H9 (cell line): ENCODE data around the gene GPR176. TPM values are rescaled to one million over a fixed set of nuclear protein-coding genes. Genes with fewer than 3 reads are reported as not detected.
A peak's percentile ranks its signal among the peaks of the same experiment; 100 is the strongest.

Source experiments
- DNase-seq: peaks from one replicate; pipeline ENCODE4 v3.0.0-alpha.2; 2017
- H2AFZ ChIP-seq: one replicate; pipeline ENCODE4 v1.6.1; 2013; ENCODE audit warnings: mild to moderate bottlenecking, low read length, control low read depth, moderate library complexity
- H2AK5ac ChIP-seq: 2 replicates; pipeline ENCODE4 v1.6.1; 2013; ENCODE audit warnings: low read length, control low read depth, mixed read lengths; ENCODE audit not compliant: insufficient read length
- H2BK120ac ChIP-seq: one replicate; pipeline ENCODE4 v1.6.1; 2013; ENCODE audit warnings: low read depth, mild to moderate bottlenecking, low read length, control low read depth, inconsistent platforms; ENCODE audit not compliant: poor library complexity, severe bottlenecking
- H2BK12ac ChIP-seq: 2 replicates; pipeline ENCODE4 v1.6.1; 2013; ENCODE audit warnings: low read length, control low read depth, mixed read lengths, low read depth; ENCODE audit not compliant: insufficient read length
- H2BK15ac ChIP-seq: 2 replicates; pipeline ENCODE4 v1.6.1; 2013; ENCODE audit warnings: low read depth, low read length, control low read depth
- H2BK20ac ChIP-seq: one replicate; pipeline ENCODE4 v1.6.1; 2013; ENCODE audit warnings: low read depth, mild to moderate bottlenecking, low read length, control low read depth, inconsistent platforms; ENCODE audit not compliant: poor library complexity, severe bottlenecking
- H2BK5ac ChIP-seq: 2 replicates; pipeline ENCODE4 v1.6.1; 2013; ENCODE audit warnings: low read length, control low read depth, mixed read lengths; ENCODE audit not compliant: insufficient read length
- H3K14ac ChIP-seq: 2 replicates; pipeline ENCODE4 v1.6.1; 2013; ENCODE audit warnings: low read length, control low read depth; ENCODE audit not compliant: insufficient read depth
- H3K18ac ChIP-seq: 2 replicates; pipeline ENCODE4 v1.6.1; 2013; ENCODE audit warnings: low read depth, mild to moderate bottlenecking, mixed read lengths, low read length, control low read depth; ENCODE audit not compliant: insufficient read length
- H3K23ac ChIP-seq: 2 replicates; pipeline ENCODE4 v1.6.1; 2013; ENCODE audit warnings: low read length, control low read depth, mixed read lengths, low read depth; ENCODE audit not compliant: insufficient read length
- H3K23me2 ChIP-seq: 2 replicates; pipeline ENCODE4 v1.6.1; 2013; ENCODE audit warnings: low read depth, mild to moderate bottlenecking, mixed read lengths, low read length, control low read depth; ENCODE audit not compliant: insufficient read length, poor library complexity, severe bottlenecking
- H3K27ac ChIP-seq: 2 replicates; pipeline ENCODE4 v1.5.1; 2013; ENCODE audit warnings: low read length, control low read depth, mixed read lengths, low read depth; ENCODE audit not compliant: insufficient read length
- H3K27me3 ChIP-seq: 2 replicates; pipeline ENCODE4 v1.6.1; 2013; ENCODE audit warnings: low read length, control low read depth, inconsistent platforms; ENCODE audit not compliant: insufficient read depth
- H3K4ac ChIP-seq: 2 replicates; pipeline ENCODE4 v1.6.1; 2013; ENCODE audit warnings: low read depth, mild to moderate bottlenecking, control low read depth, inconsistent platforms, low read length, moderate library complexity
- H3K4me1 ChIP-seq: 2 replicates; pipeline ENCODE4 v1.6.1; 2013; ENCODE audit warnings: low read length, control low read depth, inconsistent platforms; ENCODE audit not compliant: insufficient read depth
- H3K4me2 ChIP-seq: 2 replicates; pipeline ENCODE4 v1.6.1; 2013; ENCODE audit warnings: low read length, control low read depth, mixed read lengths; ENCODE audit not compliant: insufficient read length, insufficient read depth
- H3K56ac ChIP-seq: 2 replicates; pipeline ENCODE4 v1.6.1; 2013; ENCODE audit warnings: low read depth, mild to moderate bottlenecking, mixed read lengths, low read length, control low read depth; ENCODE audit not compliant: insufficient read length
- H3K79me1 ChIP-seq: 2 replicates; pipeline ENCODE4 v1.6.1; 2013; ENCODE audit warnings: low read depth, mild to moderate bottlenecking, moderate library complexity, low read length, control low read depth, inconsistent platforms; ENCODE audit not compliant: insufficient read depth, poor library complexity, severe bottlenecking
- H3K79me2 ChIP-seq: 2 replicates; pipeline ENCODE4 v1.6.1; 2013; ENCODE audit warnings: low read length, control low read depth, inconsistent platforms; ENCODE audit not compliant: insufficient read depth
- H3K9ac ChIP-seq: 2 replicates; pipeline ENCODE4 v1.6.1; 2013; ENCODE audit warnings: low read length, control low read depth, mixed read lengths; ENCODE audit not compliant: insufficient read length; ENCODE audit errors: extremely low read depth
- H3K9me3 ChIP-seq: one replicate; pipeline ENCODE4 v1.6.1; 2013; ENCODE audit warnings: low read depth, low read length, inconsistent platforms; ENCODE audit not compliant: control insufficient read depth
- H3T11ph ChIP-seq: one replicate; pipeline ENCODE4 v1.6.1; 2013; ENCODE audit warnings: mild to moderate bottlenecking, low read length, control low read depth, inconsistent platforms
- H4K20me1 ChIP-seq: one replicate; pipeline ENCODE4 v1.6.1; 2013; ENCODE audit not compliant: control insufficient read depth, insufficient read length, insufficient read depth
- H4K5ac ChIP-seq: 2 replicates; pipeline ENCODE4 v1.6.1; 2013; ENCODE audit warnings: low read depth, mild to moderate bottlenecking, mixed read lengths, low read length, control low read depth; ENCODE audit not compliant: insufficient read length
- H4K8ac ChIP-seq: replicated peaks from 2 replicates; pipeline ENCODE4 v1.6.1; 2013; ENCODE audit warnings: low read length, control low read depth, mixed read lengths, low read depth; ENCODE audit not compliant: insufficient read length
- H4K91ac ChIP-seq: 2 replicates; pipeline ENCODE4 v1.6.1; 2013; ENCODE audit warnings: low read depth, mild to moderate bottlenecking, moderate library complexity, mixed read lengths, low read length, control low read depth; ENCODE audit not compliant: insufficient read length
- H3K27ac Mint-ChIP-seq, 3 experiments: 2 replicates in 2 of 3; 3 replicates in 1 of 3; pipeline ENCODE4 v1.8.0; 2020 to 2021; ENCODE audit warnings: mixed read lengths in 3 of 3, mild to moderate bottlenecking in 1 of 3, moderate library complexity in 1 of 3
- H3K27me3 Mint-ChIP-seq: 2 replicates; pipeline ENCODE4 v1.8.0; 2021; ENCODE audit warnings: low read depth, mild to moderate bottlenecking, moderate library complexity, mixed read lengths
- H3K36me3 Mint-ChIP-seq, 3 experiments: 2 replicates in 2 of 3; 3 replicates in 1 of 3; pipeline ENCODE4 v1.8.0; 2020 to 2021; ENCODE audit warnings: low read depth in 3 of 3, mixed read lengths in 3 of 3; ENCODE audit not compliant: insufficient read depth in 1 of 3
- H3K4me1 Mint-ChIP-seq, 2 experiments: 2 replicates each; pipeline ENCODE4 v1.8.0; 2020; ENCODE audit warnings: mixed read lengths in 2 of 2
- H3K4me3 Mint-ChIP-seq, 2 experiments: 2 replicates in 1 of 2; 3 replicates in 1 of 2; pipeline ENCODE4 v1.8.0; 2020 to 2021; ENCODE audit warnings: mild to moderate bottlenecking in 2 of 2, mixed read lengths in 2 of 2, moderate library complexity in 1 of 2
- H3K9me3 Mint-ChIP-seq, 2 experiments: 2 replicates in 1 of 2; 3 replicates in 1 of 2; pipeline ENCODE4 v1.8.0; 2020; ENCODE audit warnings: mild to moderate bottlenecking in 2 of 2, mixed read lengths in 2 of 2, moderate library complexity in 1 of 2
- WGBS: extraction: QIAGEN DNeasy Blood & Tissue Kit; methylation state at CpG from one replicate; pipeline ENCODE4 v1.1.7; 2013; ENCODE audit warnings: missing lambda C conversion rate, low lambda C conversion rate, mixed read lengths; ENCODE audit not compliant: insufficient read length; ENCODE audit errors: extremely low coverage; 5-methylcytosine and 5-hydroxymethylcytosine counted together
- total RNA-seq: library from RNA; stranded (reverse); gene quantifications from 2 replicates; pipeline ENCODE4 v1.2.1, GENCODE V29; 2021
- TF ChIP-seq, protein P1 (sequence below): fragments of 200-600 bp; sonication (generic); conservative IDR thresholded peaks from 3 replicates; pipeline ENCODE4 v1.8.0; 2021; ENCODE audit warnings: antibody characterized with exemption, mild to moderate bottlenecking

The GPR176 gene
- total RNA-seq, 1 experiment from 2014 or later, result 132 TPM

DNA sequence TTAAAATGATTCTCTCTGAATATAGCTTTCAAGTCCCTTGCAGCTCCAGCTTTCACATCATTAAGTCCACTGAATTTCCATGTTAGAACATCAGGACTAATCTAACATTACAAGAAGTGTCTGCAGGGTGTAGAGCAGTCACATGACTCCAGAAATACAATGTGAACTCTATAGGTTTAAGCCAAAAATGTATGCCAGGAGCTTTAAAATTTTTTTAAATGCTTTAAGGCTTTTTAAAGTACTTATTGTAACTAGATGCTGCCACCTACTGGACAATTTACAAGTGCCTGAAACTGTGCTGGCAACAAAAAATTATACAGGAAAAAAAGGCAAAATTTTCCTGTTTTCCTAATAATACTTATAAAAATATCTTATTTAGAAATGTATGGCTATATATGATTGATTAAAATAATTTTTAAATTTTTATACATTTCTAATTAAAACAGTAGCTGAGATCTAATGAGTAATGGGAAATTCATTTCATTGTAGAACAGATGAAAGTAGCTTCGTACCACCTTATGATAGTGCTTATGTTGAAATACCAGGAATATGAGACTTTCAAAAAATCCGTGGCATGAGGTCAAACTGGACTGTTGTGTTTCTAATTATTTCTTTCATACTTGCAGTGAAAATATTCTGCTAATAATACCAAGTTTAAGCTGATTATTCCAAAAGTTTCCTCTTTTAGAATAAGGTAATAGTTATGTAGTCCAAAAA is 163.1 kb downstream of the GPR176 start:
- no peak overlapping the region for H3K4ac ChIP-seq
- no peaks in the 10 kb centered on the region for H3K79me2 ChIP-seq
- no peak overlapping the region for H4K8ac ChIP-seq
- H2BK15ac ChIP-seq, result no peak overlapping the region
- no peak overlapping the region for H3K9ac ChIP-seq
- H3K79me1 ChIP-seq, result no peaks in the 10 kb centered on the region
- no peak overlapping the region for H3K27ac ChIP-seq
- H2BK5ac ChIP-seq, result no peak overlapping the region
- H3K56ac ChIP-seq, result no peak overlapping the region
- H3K9me3 Mint-ChIP-seq, result no peaks in the 10 kb centered on the region
- H3K4me1 Mint-ChIP-seq, result no peaks in the 10 kb centered on the region
- no peaks in the 10 kb centered on the region for H3K4me1 ChIP-seq
- WGBS, result no CpG with 5 or more reads among the region's 2 CpGs
- H3K27ac Mint-ChIP-seq, result no peak overlapping the region
- no peak overlapping the region for H3K23ac ChIP-seq
- no peak overlapping the region for H3K4me2 ChIP-seq
- no peak overlapping the region for H4K91ac ChIP-seq
- no peak overlapping the region for H3K4me3 Mint-ChIP-seq
- H2BK20ac ChIP-seq, result no peak overlapping the region
- H2AK5ac ChIP-seq, result no peak overlapping the region
- H3K14ac ChIP-seq, result no peak overlapping the region
- no peak overlapping the region for H3K18ac ChIP-seq
- H4K20me1 ChIP-seq, result no peaks in the 10 kb centered on the region
- no peak for DNase-seq
- no peaks in the 10 kb centered on the region for H3K27me3 ChIP-seq
- TF ChIP-seq, protein P1, sequence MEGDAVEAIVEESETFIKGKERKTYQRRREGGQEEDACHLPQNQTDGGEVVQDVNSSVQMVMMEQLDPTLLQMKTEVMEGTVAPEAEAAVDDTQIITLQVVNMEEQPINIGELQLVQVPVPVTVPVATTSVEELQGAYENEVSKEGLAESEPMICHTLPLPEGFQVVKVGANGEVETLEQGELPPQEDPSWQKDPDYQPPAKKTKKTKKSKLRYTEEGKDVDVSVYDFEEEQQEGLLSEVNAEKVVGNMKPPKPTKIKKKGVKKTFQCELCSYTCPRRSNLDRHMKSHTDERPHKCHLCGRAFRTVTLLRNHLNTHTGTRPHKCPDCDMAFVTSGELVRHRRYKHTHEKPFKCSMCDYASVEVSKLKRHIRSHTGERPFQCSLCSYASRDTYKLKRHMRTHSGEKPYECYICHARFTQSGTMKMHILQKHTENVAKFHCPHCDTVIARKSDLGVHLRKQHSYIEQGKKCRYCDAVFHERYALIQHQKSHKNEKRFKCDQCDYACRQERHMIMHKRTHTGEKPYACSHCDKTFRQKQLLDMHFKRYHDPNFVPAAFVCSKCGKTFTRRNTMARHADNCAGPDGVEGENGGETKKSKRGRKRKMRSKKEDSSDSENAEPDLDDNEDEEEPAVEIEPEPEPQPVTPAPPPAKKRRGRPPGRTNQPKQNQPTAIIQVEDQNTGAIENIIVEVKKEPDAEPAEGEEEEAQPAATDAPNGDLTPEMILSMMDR, result peak; percentile 94
- no peaks in the 10 kb centered on the region for H3K9me3 ChIP-seq
- H3T11ph ChIP-seq, result no peak overlapping the region
- H4K5ac ChIP-seq, result no peak overlapping the region
- no peak overlapping the region for H2BK12ac ChIP-seq
- H3K36me3 Mint-ChIP-seq, result peaks cover 0 to 1% (median under 1%) of the 10 kb centered on the region in 3 experiments; a peak in 1 of 7 replicates
- H2AFZ ChIP-seq, result no peak overlapping the region
- H3K27me3 Mint-ChIP-seq, result no peaks in the 10 kb centered on the region
- no peak overlapping the region for H2BK120ac ChIP-seq
- H3K23me2 ChIP-seq, result no peaks in the 10 kb centered on the region
